PFSK-1 (cell line): ENCODE measurements around the gene ZNF688.

Experiments used
- FOXP2 ChIP-seq: optimal IDR thresholded peaks from 2 replicates; pipeline ENCODE3; 2011; ENCODE audit warnings: borderline replicate concordance, control low read depth, inconsistent platforms; ENCODE audit not compliant: insufficient read depth; ENCODE audit errors: extremely low read length, extremely low read depth
- POLR2AphosphoS5 ChIP-seq: IDR thresholded peaks from 2 replicates; pipeline ENCODE4 v1.6.1; 2012; ENCODE audit warnings: low read depth, mild to moderate bottlenecking, control low read depth, low read length, moderate library complexity
- REST ChIP-seq, 2 experiments: IDR thresholded peaks; 2 replicates each; pipeline versions ENCODE4 v1.6.1 to v1.8.0; 2011 to 2012; ENCODE audit warnings: low read depth in 2 of 2, low read length in 2 of 2, control low read depth in 1 of 2, inconsistent platforms in 1 of 2, mild to moderate bottlenecking in 1 of 2, moderate library complexity in 1 of 2; ENCODE audit not compliant: insufficient read depth in 1 of 2
- SIN3A ChIP-seq: IDR thresholded peaks from 2 replicates; pipeline ENCODE4 v1.6.1; 2012; ENCODE audit warnings: mild to moderate bottlenecking, low read length, moderate library complexity, borderline replicate concordance; ENCODE audit not compliant: insufficient read depth
- TAF1 ChIP-seq: IDR thresholded peaks from 2 replicates; pipeline ENCODE4 v1.6.1; 2012; ENCODE audit warnings: low read length, control low read depth, borderline replicate concordance; ENCODE audit not compliant: insufficient read depth

The ZNF688 gene

GRCh38 chr16:30553393-30553899 is 18.1 kb downstream of the ZNF688 start:
- no peak for TF ChIP-seq POLR2AphosphoS5
- no peak for TF ChIP-seq REST (IDR thresholded peaks at IDR 0.05; ENCODE audit: insufficient read depth in 1 of 2, low read depth in 2 of 2, low read length in 2 of 2)
- TF ChIP-seq FOXP2 = no peak
- TF ChIP-seq TAF1 = no peak
- no peak for TF ChIP-seq SIN3A

GRCh38 chr16:30552956-30553355 is 18.6 kb downstream of the ZNF688 start:
- TF ChIP-seq SIN3A (no peak), TAF1 (no peak), REST (IDR thresholded peaks at IDR 0.05; ENCODE audit: insufficient read depth in 1 of 2, low read depth in 2 of 2, low read length in 2 of 2) (no peak), POLR2AphosphoS5 (no peak), FOXP2 (no peak)

GRCh38 chr16:30551781-30552180 is 19.7 kb downstream of the ZNF688 start:
- TF ChIP-seq POLR2AphosphoS5 (no peak), FOXP2 (no peak), SIN3A (no peak), REST (IDR thresholded peaks at IDR 0.05; ENCODE audit: insufficient read depth in 1 of 2, low read depth in 2 of 2, low read length in 2 of 2) (no peak), TAF1 (no peak)

- TF ChIP-seq POLR2AphosphoS5 (no peak), SIN3A (no peak), TAF1 (no peak), FOXP2 (no peak), REST (IDR thresholded peaks at IDR 0.05; ENCODE audit: insufficient read depth in 1 of 2, low read depth in 2 of 2, low read length in 2 of 2) (no peak)
Observed at GRCh38 chr16:30548416-30549253, 22.9 kb downstream of the ZNF688 start.

- no peak for TF ChIP-seq SIN3A
Observed at GRCh38 chr16:30546115-30546514, 25.4 kb downstream of the ZNF688 start.
